HepG2 (cell line): ENCODE results near the gene DMKN. TPM values are rescaled to one million over a fixed set of nuclear protein-coding genes. Genes with fewer than 3 reads are reported as not detected.
A peak's percentile ranks its signal among the peaks of the same experiment; 100 is the strongest.

ENCODE experiments used
- FOXP4 ChIP-seq: sonication (generic); formaldehyde crosslinking; IDR thresholded peaks from 2 replicates; pipeline ENCODE4 v1.4.0; 2020; ENCODE audit warnings: missing genetic modification reagents
- JUND ChIP-seq: sonication (generic); formaldehyde crosslinking; IDR thresholded peaks from 2 replicates; pipeline ENCODE4 v1.8.0; 2022; ENCODE audit warnings: mild to moderate bottlenecking, missing genetic modification reagents
- KLF15 ChIP-seq: sonication (generic); formaldehyde crosslinking; IDR thresholded peaks from 2 replicates; pipeline ENCODE4 v1.8.1; 2023; ENCODE audit warnings: borderline replicate concordance, mild to moderate bottlenecking, inconsistent platforms, missing genetic modification reagents, mixed read lengths
- KLF9 ChIP-seq: IDR thresholded peaks from 2 replicates; pipeline ENCODE4 v1.6.1; 2016; ENCODE audit warnings: low read depth
- MXI1 ChIP-seq: IDR thresholded peaks from 3 replicates; pipeline ENCODE4 v1.6.1; 2012; ENCODE audit warnings: low read depth, low read length, inconsistent platforms, borderline replicate concordance
- PBX3 ChIP-seq: sonication (generic); formaldehyde crosslinking; IDR thresholded peaks from 2 replicates; pipeline ENCODE4 v1.8.1; 2023; ENCODE audit warnings: missing genetic modification reagents, inconsistent platforms, borderline replicate concordance
- RNF219 ChIP-seq: sonication (generic); formaldehyde crosslinking; IDR thresholded peaks from 2 replicates; pipeline ENCODE4 v1.5.0; 2020; ENCODE audit warnings: mild to moderate bottlenecking, missing genetic modification reagents
- TBP ChIP-seq: sonication (generic); formaldehyde crosslinking; IDR thresholded peaks from 2 replicates; pipeline ENCODE4 v1.5.0; 2020; ENCODE audit warnings: missing genetic modification reagents
- ZBTB4 ChIP-seq: sonication (generic); formaldehyde crosslinking; IDR thresholded peaks from 2 replicates; pipeline ENCODE4 v1.4.0; 2020; ENCODE audit warnings: missing genetic modification reagents, mild to moderate bottlenecking, borderline replicate concordance
- ZBTB42 ChIP-seq: sonication (generic); formaldehyde crosslinking; IDR thresholded peaks from 2 replicates; pipeline ENCODE4 v1.5.0; 2020; ENCODE audit warnings: mild to moderate bottlenecking, missing genetic modification reagents
- ZBTB44 ChIP-seq: sonication (generic); formaldehyde crosslinking; IDR thresholded peaks from 2 replicates; pipeline ENCODE4 v1.4.0; 2020; ENCODE audit warnings: missing genetic modification reagents
- ZNF550 ChIP-seq: sonication (generic); formaldehyde crosslinking; IDR thresholded peaks from 2 replicates; pipeline ENCODE4 v1.4.0; 2020; ENCODE audit warnings: mild to moderate bottlenecking, missing genetic modification reagents, borderline replicate concordance
- ZNF670 ChIP-seq: sonication (generic); formaldehyde crosslinking; IDR thresholded peaks from 2 replicates; pipeline ENCODE4 v1.8.0; 2022; ENCODE audit warnings: mild to moderate bottlenecking, missing genetic modification reagents, borderline replicate concordance
- ZNF781 ChIP-seq: sonication (generic); formaldehyde crosslinking; IDR thresholded peaks from 2 replicates; pipeline ENCODE4 v1.5.1; 2020; ENCODE audit warnings: borderline replicate concordance, mild to moderate bottlenecking, missing genetic modification reagents; ENCODE audit errors: not compliant biosample characterization
- polyA plus RNA-seq, 8 experiments: library from polyadenylated mRNA; depleted of rRNA in 3 of 8; stranded (reverse) in 7 of 8; unstranded in 1 of 8; fragments of >200 nt; fragmentation: Illumina TruSeq in 4 of 8; extraction: Trizol in 4 of 8; gene quantifications; 2 replicates each; pipeline versions ENCODE4 v1.2.1 to v1.2.3, GENCODE V29; 2011 to 2016; ENCODE audit warnings: low read depth in 4 of 8, missing spikeins in 1 of 8, mixed read lengths in 1 of 8; ENCODE audit not compliant: insufficient read depth in 1 of 8
- total RNA-seq, 5 experiments: library from RNA; depleted of rRNA; stranded (reverse); fragments of >200 nt; fragmentation: Illumina TruSeq; extraction: Trizol; gene quantifications; 2 replicates each; pipeline ENCODE4 v1.2.3, GENCODE V29; 2016; ENCODE audit warnings: low read depth in 1 of 5
- TF ChIP-seq, protein P1 (sequence below): sonication (generic); formaldehyde crosslinking; IDR thresholded peaks from 2 replicates; pipeline ENCODE4 v1.4.0; 2020; ENCODE audit warnings: missing genetic modification reagents

DMKN gene
- total and polyA plus RNA-seq, 2 of the 13 experiments (the other 11 are each of a cell fraction or from before 2014, with no cell fraction given): 50.8 to 57.1 TPM

- TF ChIP-seq TBP (CRISPR knock-in tag): no peak
- 0 out of 2 replicates have a peak, but pooled peaks have one; percentile 34 for TF ChIP-seq ZBTB4 (CRISPR knock-in tag)
- TF ChIP-seq MXI1: peak; percentile 44; the same call in 1 of the 3 replicates
- TF ChIP-seq JUND (CRISPR knock-in tag): no peak
- TF ChIP-seq ZNF550 (CRISPR knock-in tag): no peak
- TF ChIP-seq ZBTB44: no peak
- TF ChIP-seq, protein P1, sequence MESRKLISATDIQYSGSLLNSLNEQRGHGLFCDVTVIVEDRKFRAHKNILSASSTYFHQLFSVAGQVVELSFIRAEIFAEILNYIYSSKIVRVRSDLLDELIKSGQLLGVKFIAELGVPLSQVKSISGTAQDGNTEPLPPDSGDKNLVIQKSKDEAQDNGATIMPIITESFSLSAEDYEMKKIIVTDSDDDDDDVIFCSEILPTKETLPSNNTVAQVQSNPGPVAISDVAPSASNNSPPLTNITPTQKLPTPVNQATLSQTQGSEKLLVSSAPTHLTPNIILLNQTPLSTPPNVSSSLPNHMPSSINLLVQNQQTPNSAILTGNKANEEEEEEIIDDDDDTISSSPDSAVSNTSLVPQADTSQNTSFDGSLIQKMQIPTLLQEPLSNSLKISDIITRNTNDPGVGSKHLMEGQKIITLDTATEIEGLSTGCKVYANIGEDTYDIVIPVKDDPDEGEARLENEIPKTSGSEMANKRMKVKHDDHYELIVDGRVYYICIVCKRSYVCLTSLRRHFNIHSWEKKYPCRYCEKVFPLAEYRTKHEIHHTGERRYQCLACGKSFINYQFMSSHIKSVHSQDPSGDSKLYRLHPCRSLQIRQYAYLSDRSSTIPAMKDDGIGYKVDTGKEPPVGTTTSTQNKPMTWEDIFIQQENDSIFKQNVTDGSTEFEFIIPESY (CRISPR knock-in tag): no peak
- peak; percentile 92 for TF ChIP-seq FOXP4 (CRISPR knock-in tag)
- TF ChIP-seq PBX3 (CRISPR knock-in tag): no peak
- TF ChIP-seq ZBTB42: no peak
- TF ChIP-seq KLF9 (CRISPR knock-in tag): no peak
- TF ChIP-seq RNF219 (CRISPR knock-in tag): no peak
- TF ChIP-seq KLF15 (CRISPR knock-in tag): no peak
- peak; percentile 31 for TF ChIP-seq ZNF781
- TF ChIP-seq ZNF670: no peak
Observed at GRCh38 chr19:35458731-35459391, 54.6 kb downstream of the DMKN start (continued).
